ENCODE results near the gene GRN.
"Not testable (repeated sequence)": the region's sequence is repeated elsewhere in the genome, so short reads cannot be mapped to it uniquely, and the experiment has no call there.

Gene GRN

GRCh38 chr17:44384823-44385286 lies 39.8 kb downstream of the GRN start:
- DNase-seq, result no peak

- peak; percentile 96 for DNase-seq
These were observed 40.4 kb downstream of the GRN start for GRCh38 chr17:44385287-44386181.

- no peak for DNase-seq
These were observed 41.1 kb downstream of the GRN start for GRCh38 chr17:44386182-44386525.

GRCh38 chr17:44387804-44388203 lies 42.7 kb downstream of the GRN start:
- DNase-seq, result peak; percentile 86

- no peak for DNase-seq
These were observed 44.2 kb downstream of the GRN start, which contains the start of gene ITGA2B for GRCh38 chr17:44389281-44389680. ITGA2B (minus strand) TSS chr17:44389649; CDS start chr17:44389473, 176 bp downstream.

GRCh38 chr17:44389723-44390202 lies 44.7 kb downstream of the GRN start:
- DNase-seq, result peak; percentile 99

GRCh38 chr17:44390250-44390870 lies 45.3 kb downstream of the GRN start:
- peak; percentile 63 for DNase-seq

GRCh38 chr17:44394112-44394511 lies 49.0 kb downstream of the GRN start:
- not testable (repeated sequence) for DNase-seq

GRCh38 chr17:44394833-44395232 lies 49.7 kb downstream of the GRN start:
- no peak for DNase-seq

- DNase-seq, result no peak
These were observed 51.8 kb downstream of the GRN start for GRCh38 chr17:44396946-44397345.

GRCh38 chr17:44397479-44398440 lies 52.7 kb downstream of the GRN start:
- DNase-seq, result no peak

GRCh38 chr17:44398692-44399691 lies 53.9 kb downstream of the GRN start:
- DNase-seq, result no peak

GRCh38 chr17:44400226-44400847 lies 55.2 kb downstream of the GRN start:
- DNase-seq, result peak; percentile 65
